ENCODE results near the gene ANO8. TPM values are rescaled to one million over a fixed set of nuclear protein-coding genes. Genes with fewer than 3 reads are reported as not detected.

Gene ANO8
- polyA plus RNA-seq, 1 of the 3 experiments (the other 2 are of a cell fraction), result 7.8 TPM

DNA sequence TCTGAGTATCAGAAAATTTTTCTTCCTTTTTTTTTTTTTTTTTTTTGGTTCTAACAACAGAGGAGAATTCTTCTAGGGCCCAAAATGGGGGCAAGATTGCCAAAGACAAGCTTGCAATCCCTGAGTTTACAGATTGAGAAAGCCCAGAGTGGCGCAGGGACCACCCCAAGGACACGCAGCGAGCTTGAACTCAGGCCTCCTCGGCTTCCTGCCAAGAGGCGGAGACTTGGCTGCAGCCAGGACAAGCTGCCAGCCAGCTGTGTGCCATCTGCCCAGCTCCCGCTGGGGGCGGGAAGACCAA is 29.5 kb downstream of the ANO8 start:
- ChIA-PET CTCF (interaction anchor here (0.7 to 2.1 kb wide), 11 partner anchors 12 to 253 kb away, joined by 3 to 20 read pairs (median 3); no protein-coding TSS in a partner anchor), POLR2A (interaction anchor here (0.8 to 1.6 kb wide), 4 partner anchors 12 to 90 kb away, joined by 3 to 7 read pairs (median 5); partner anchors contain the start of gene USE1)
- Histone ChIP-seq H3K4me2 (peak overlapping the region; percentile 92), H3K79me2 (ENCODE audit: insufficient read depth) (peaks cover 29% of the 10 kb centered on the region), H3K4me3 (ENCODE audit: low read depth in 2 of 2, low read length in 1 of 2) (peak overlapping the region in 1 of 2 experiments; percentile 73; a peak in 1 of 4 replicates), H3K36me3 (replicated peaks in 1 of 2; ENCODE audit: control insufficient read depth in 1 of 2, insufficient read depth in 2 of 2, low read length in 1 of 2) (no peaks in the 10 kb centered on the region), H3K9me2 (no peaks in the 10 kb centered on the region), H4K20me1 (ENCODE audit: insufficient read depth) (no peaks in the 10 kb centered on the region), H3K9ac (no peak overlapping the region), H3F3A (replicated peaks; ENCODE audit: insufficient read depth) (peaks cover 18% of the 10 kb centered on the region), H2AFZ (ENCODE audit: low read depth) (no peak overlapping the region), H3K27me3 (ENCODE audit: insufficient read depth) (no peaks in the 10 kb centered on the region), H3K27ac (ENCODE audit: low read depth in 2 of 2, low read length in 1 of 2) (peak overlapping the region; percentile 12 to 84; a peak in 3 of 4 replicates), H3K4me1 (ENCODE audit: control insufficient read depth in 1 of 2, insufficient read depth in 2 of 2, low read depth in 1 of 2, low read length in 1 of 2) (peaks cover 12 to 32% of the 10 kb centered on the region in 2 experiments; a peak in 3 of 4 replicates), H3K9me3 (no peaks in the 10 kb centered on the region)
- no peak for DNase-seq
- TF ChIP-seq, protein P1, sequence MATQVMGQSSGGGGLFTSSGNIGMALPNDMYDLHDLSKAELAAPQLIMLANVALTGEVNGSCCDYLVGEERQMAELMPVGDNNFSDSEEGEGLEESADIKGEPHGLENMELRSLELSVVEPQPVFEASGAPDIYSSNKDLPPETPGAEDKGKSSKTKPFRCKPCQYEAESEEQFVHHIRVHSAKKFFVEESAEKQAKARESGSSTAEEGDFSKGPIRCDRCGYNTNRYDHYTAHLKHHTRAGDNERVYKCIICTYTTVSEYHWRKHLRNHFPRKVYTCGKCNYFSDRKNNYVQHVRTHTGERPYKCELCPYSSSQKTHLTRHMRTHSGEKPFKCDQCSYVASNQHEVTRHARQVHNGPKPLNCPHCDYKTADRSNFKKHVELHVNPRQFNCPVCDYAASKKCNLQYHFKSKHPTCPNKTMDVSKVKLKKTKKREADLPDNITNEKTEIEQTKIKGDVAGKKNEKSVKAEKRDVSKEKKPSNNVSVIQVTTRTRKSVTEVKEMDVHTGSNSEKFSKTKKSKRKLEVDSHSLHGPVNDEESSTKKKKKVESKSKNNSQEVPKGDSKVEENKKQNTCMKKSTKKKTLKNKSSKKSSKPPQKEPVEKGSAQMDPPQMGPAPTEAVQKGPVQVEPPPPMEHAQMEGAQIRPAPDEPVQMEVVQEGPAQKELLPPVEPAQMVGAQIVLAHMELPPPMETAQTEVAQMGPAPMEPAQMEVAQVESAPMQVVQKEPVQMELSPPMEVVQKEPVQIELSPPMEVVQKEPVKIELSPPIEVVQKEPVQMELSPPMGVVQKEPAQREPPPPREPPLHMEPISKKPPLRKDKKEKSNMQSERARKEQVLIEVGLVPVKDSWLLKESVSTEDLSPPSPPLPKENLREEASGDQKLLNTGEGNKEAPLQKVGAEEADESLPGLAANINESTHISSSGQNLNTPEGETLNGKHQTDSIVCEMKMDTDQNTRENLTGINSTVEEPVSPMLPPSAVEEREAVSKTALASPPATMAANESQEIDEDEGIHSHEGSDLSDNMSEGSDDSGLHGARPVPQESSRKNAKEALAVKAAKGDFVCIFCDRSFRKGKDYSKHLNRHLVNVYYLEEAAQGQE (IDR thresholded peaks at IDR 0.05; ENCODE audit: low read depth, low read length), result 0 out of 2 replicates have a peak, but pooled peaks have one; percentile 47
- TF ChIP-seq, protein P2, sequence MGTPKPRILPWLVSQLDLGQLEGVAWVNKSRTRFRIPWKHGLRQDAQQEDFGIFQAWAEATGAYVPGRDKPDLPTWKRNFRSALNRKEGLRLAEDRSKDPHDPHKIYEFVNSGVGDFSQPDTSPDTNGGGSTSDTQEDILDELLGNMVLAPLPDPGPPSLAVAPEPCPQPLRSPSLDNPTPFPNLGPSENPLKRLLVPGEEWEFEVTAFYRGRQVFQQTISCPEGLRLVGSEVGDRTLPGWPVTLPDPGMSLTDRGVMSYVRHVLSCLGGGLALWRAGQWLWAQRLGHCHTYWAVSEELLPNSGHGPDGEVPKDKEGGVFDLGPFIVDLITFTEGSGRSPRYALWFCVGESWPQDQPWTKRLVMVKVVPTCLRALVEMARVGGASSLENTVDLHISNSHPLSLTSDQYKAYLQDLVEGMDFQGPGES (IDR thresholded peaks at IDR 0.05; ENCODE audit: low read depth, low read length), result peak; percentile 2; the same call in 1 of the 2 replicates
- no peak for TF ChIP-seq POLR2AphosphoS5 (IDR thresholded peaks at IDR 0.05; ENCODE audit: low read depth, low read length)
- peak; percentile 85; the same call in 1 of the 2 replicates for TF ChIP-seq RCOR1 (IDR thresholded peaks at IDR 0.05; ENCODE audit: low read length)
- no peak for TF ChIP-seq RFX5 (IDR thresholded peaks at IDR 0.05; ENCODE audit: low read length)
- no peak for TF ChIP-seq FOXJ3 (CRISPR knock-in tag; IDR thresholded peaks at IDR 0.05)
- TF ChIP-seq JUND (IDR thresholded peaks at IDR 0.05), result no peak; the same call in 1 of the 2 replicates
- no peak for TF ChIP-seq EP300 (IDR thresholded peaks at IDR 0.05; ENCODE audit: borderline replicate concordance in 1 of 2, low read depth in 1 of 2, low read length in 1 of 2)
- peak; percentile 98 for TF ChIP-seq SIN3A (IDR thresholded peaks at IDR 0.05; ENCODE audit: borderline replicate concordance, low read depth, low read length)
- peak; percentile 98 for TF ChIP-seq NFIC (IDR thresholded peaks at IDR 0.05; ENCODE audit: borderline replicate concordance)
- TF ChIP-seq RXRA (IDR thresholded peaks at IDR 0.05; ENCODE audit: borderline replicate concordance, low read depth), result peak; percentile 19; the same call in 1 of the 2 replicates
- peak; percentile 97 for TF ChIP-seq TCF12 (IDR thresholded peaks at IDR 0.05)
- 0% methylated on average over 1 of the region's 7 CpGs for WGBS (ENCODE audit: low lambda C conversion rate)

Measured in SK-N-SH (cell line).